Measurements from ENCODE around the gene NRXN2.
A peak's percentile ranks its signal among the peaks of the same experiment; 100 is the strongest.

Gene NRXN2

GRCh38 chr11:64626637-64627036 is 96.4 kb downstream of the NRXN2 start:
- Histone ChIP-seq H4K8ac (ENCODE audit: low read length) (no peak overlapping the region), H3K9me3 (ENCODE audit: control insufficient read depth, low read length) (no peaks in the 10 kb centered on the region), H3K14ac (ENCODE audit: low read length in 2 of 2) (no peak overlapping the region), H3K4ac (ENCODE audit: low read depth in 1 of 2, low read length in 2 of 2) (no peak overlapping the region), H2BK15ac (ENCODE audit: low read depth, poor library complexity, severe bottlenecking) (no peak overlapping the region), H2BK12ac (ENCODE audit: low read length in 2 of 2) (no peak overlapping the region), H3K79me1 (replicated peaks; ENCODE audit: low read length, poor library complexity, severe bottlenecking) (no peaks in the 10 kb centered on the region), H2BK120ac (ENCODE audit: low read depth, low read length) (no peak overlapping the region), H3K23ac (ENCODE audit: low read length in 2 of 2) (no peak overlapping the region), H3K18ac (ENCODE audit: low read depth in 1 of 2, low read length in 2 of 2) (no peak overlapping the region), H3K4me2 (ENCODE audit: low read length, poor library complexity, severe bottlenecking) (no peak overlapping the region), H3K4me3 (ENCODE audit: insufficient read depth in 1 of 2, low read depth in 1 of 2, low read length in 2 of 2) (no peak overlapping the region), H2AFZ (ENCODE audit: low read depth, low read length) (no peak overlapping the region), H2BK5ac (ENCODE audit: low read depth, low read length, poor library complexity, severe bottlenecking) (no peak overlapping the region), H3K27me3 (ENCODE audit: control insufficient read depth in 1 of 2, insufficient read depth in 1 of 2, low read length in 2 of 2) (peaks cover 14 to 76% of the 10 kb centered on the region in 2 experiments), H3K36me3 (ENCODE audit: control insufficient read depth in 1 of 2, insufficient read depth in 2 of 2, low read depth in 1 of 2, low read length in 2 of 2) (peaks cover 0 to 4% of the 10 kb centered on the region in 2 experiments), H3K27ac (ENCODE audit: low read length, poor library complexity, severe bottlenecking) (no peak overlapping the region), H2AK5ac (ENCODE audit: low read length, severe bottlenecking) (no peak overlapping the region), H3K4me1 (ENCODE audit: control insufficient read depth, insufficient read depth, low read depth, low read length) (peaks cover 2% of the 10 kb centered on the region), H4K91ac (ENCODE audit: low read length) (no peak overlapping the region), H3K9ac (ENCODE audit: low read length) (no peak overlapping the region)
- WGBS = 86% methylated on average over 4 of the region's 9 CpGs
- no peak for DNase-seq

- H3K9ac ChIP-seq (ENCODE audit: low read length) = no peak overlapping the region
- 82% methylated on average over 3 of the region's 4 CpGs for whole genome bisulfite sequencing
- no peak overlapping the region for H3K23ac ChIP-seq (ENCODE audit: low read length in 2 of 2)
- H2AK5ac ChIP-seq (ENCODE audit: low read length, severe bottlenecking) = no peak overlapping the region
- H2AFZ ChIP-seq (ENCODE audit: low read depth, low read length) = no peak overlapping the region
- peaks cover 5 to 60% of the 10 kb centered on the region in 2 experiments for H3K27me3 ChIP-seq (ENCODE audit: control insufficient read depth in 1 of 2, insufficient read depth in 1 of 2, low read length in 2 of 2)
- no peak overlapping the region for H3K4ac ChIP-seq (ENCODE audit: low read depth in 1 of 2, low read length in 2 of 2)
- H3K4me1 ChIP-seq (ENCODE audit: control insufficient read depth, insufficient read depth, low read depth, low read length) = peaks cover 2% of the 10 kb centered on the region
- no peak overlapping the region for H2BK15ac ChIP-seq (ENCODE audit: low read depth, poor library complexity, severe bottlenecking)
- no peaks in the 10 kb centered on the region for H3K79me1 ChIP-seq (replicated peaks; ENCODE audit: low read length, poor library complexity, severe bottlenecking)
- H3K18ac ChIP-seq (ENCODE audit: low read depth in 1 of 2, low read length in 2 of 2) = no peak overlapping the region
- H3K36me3 ChIP-seq (ENCODE audit: control insufficient read depth in 1 of 2, insufficient read depth in 2 of 2, low read depth in 1 of 2, low read length in 2 of 2) = no peaks in the 10 kb centered on the region
- no peak overlapping the region for H3K14ac ChIP-seq (ENCODE audit: low read length in 2 of 2)
- no peak overlapping the region for H4K91ac ChIP-seq (ENCODE audit: low read length)
- no peaks in the 10 kb centered on the region for H3K9me3 ChIP-seq (ENCODE audit: control insufficient read depth, low read length)
- H2BK5ac ChIP-seq (ENCODE audit: low read depth, low read length, poor library complexity, severe bottlenecking) = no peak overlapping the region
- no peak overlapping the region for H2BK12ac ChIP-seq (ENCODE audit: low read length in 2 of 2)
- H3K4me3 ChIP-seq (ENCODE audit: insufficient read depth in 1 of 2, low read depth in 1 of 2, low read length in 2 of 2) = no peak overlapping the region
- no peak for DNase-seq
- no peak overlapping the region for H2BK120ac ChIP-seq (ENCODE audit: low read depth, low read length)
- H4K8ac ChIP-seq (ENCODE audit: low read length) = no peak overlapping the region
- H3K4me2 ChIP-seq (ENCODE audit: low read length, poor library complexity, severe bottlenecking) = no peak overlapping the region
- H3K27ac ChIP-seq (ENCODE audit: low read length, poor library complexity, severe bottlenecking) = no peak overlapping the region
These were observed 98.0 kb downstream of the NRXN2 start for GRCh38 chr11:64624883-64625481.

GRCh38 chr11:64622681-64623080 is 100.3 kb downstream of the NRXN2 start:
- Histone ChIP-seq H2AK5ac (ENCODE audit: low read length, severe bottlenecking) (no peak overlapping the region), H3K27ac (ENCODE audit: low read length, poor library complexity, severe bottlenecking) (no peak overlapping the region), H4K8ac (ENCODE audit: low read length) (no peak overlapping the region), H2BK15ac (ENCODE audit: low read depth, poor library complexity, severe bottlenecking) (no peak overlapping the region), H3K36me3 (ENCODE audit: control insufficient read depth in 1 of 2, insufficient read depth in 2 of 2, low read depth in 1 of 2, low read length in 2 of 2) (no peaks in the 10 kb centered on the region), H3K23ac (ENCODE audit: low read length in 2 of 2) (no peak overlapping the region), H3K4me1 (ENCODE audit: control insufficient read depth, insufficient read depth, low read depth, low read length) (peaks cover 2% of the 10 kb centered on the region), H2BK120ac (ENCODE audit: low read depth, low read length) (no peak overlapping the region), H3K27me3 (ENCODE audit: control insufficient read depth in 1 of 2, insufficient read depth in 1 of 2, low read length in 2 of 2) (peaks cover 5 to 40% of the 10 kb centered on the region in 2 experiments), H3K18ac (ENCODE audit: low read depth in 1 of 2, low read length in 2 of 2) (no peak overlapping the region), H3K14ac (ENCODE audit: low read length in 2 of 2) (peak overlapping the region in 1 of 2 experiments; percentile 69), H2AFZ (ENCODE audit: low read depth, low read length) (no peak overlapping the region), H3K4me2 (ENCODE audit: low read length, poor library complexity, severe bottlenecking) (no peak overlapping the region), H4K91ac (ENCODE audit: low read length) (no peak overlapping the region), H2BK5ac (ENCODE audit: low read depth, low read length, poor library complexity, severe bottlenecking) (no peak overlapping the region), H2BK12ac (ENCODE audit: low read length in 2 of 2) (no peak overlapping the region), H3K9ac (ENCODE audit: low read length) (no peak overlapping the region), H3K79me1 (replicated peaks; ENCODE audit: low read length, poor library complexity, severe bottlenecking) (no peaks in the 10 kb centered on the region), H3K4ac (ENCODE audit: low read depth in 1 of 2, low read length in 2 of 2) (no peak overlapping the region), H3K4me3 (ENCODE audit: insufficient read depth in 1 of 2, low read depth in 1 of 2, low read length in 2 of 2) (no peak overlapping the region), H3K9me3 (ENCODE audit: control insufficient read depth, low read length) (no peaks in the 10 kb centered on the region)
- WGBS = 91% methylated on average over 19 of the region's 19 CpGs
- DNase-seq = no peak

GRCh38 chr11:64621283-64622019 is 101.5 kb downstream of the NRXN2 start:
- H3K4me1 ChIP-seq (ENCODE audit: control insufficient read depth, insufficient read depth, low read depth, low read length) = peaks cover 2% of the 10 kb centered on the region
- H2BK15ac ChIP-seq (ENCODE audit: low read depth, poor library complexity, severe bottlenecking) = no peak overlapping the region
- H3K14ac ChIP-seq (ENCODE audit: low read length in 2 of 2) = no peak overlapping the region
- no peak overlapping the region for H3K18ac ChIP-seq (ENCODE audit: low read depth in 1 of 2, low read length in 2 of 2)
- no peak overlapping the region for H2AK5ac ChIP-seq (ENCODE audit: low read length, severe bottlenecking)
- peaks cover 0 to 3% of the 10 kb centered on the region in 2 experiments for H3K36me3 ChIP-seq (ENCODE audit: control insufficient read depth in 1 of 2, insufficient read depth in 2 of 2, low read depth in 1 of 2, low read length in 2 of 2)
- H3K4me3 ChIP-seq (ENCODE audit: insufficient read depth in 1 of 2, low read depth in 1 of 2, low read length in 2 of 2) = no peak overlapping the region
- no peak overlapping the region for H3K27ac ChIP-seq (ENCODE audit: low read length, poor library complexity, severe bottlenecking)
- H2BK120ac ChIP-seq (ENCODE audit: low read depth, low read length) = no peak overlapping the region
- H3K4ac ChIP-seq (ENCODE audit: low read depth in 1 of 2, low read length in 2 of 2) = no peak overlapping the region
- H3K79me1 ChIP-seq (replicated peaks; ENCODE audit: low read length, poor library complexity, severe bottlenecking) = no peaks in the 10 kb centered on the region
- no peak overlapping the region for H2BK12ac ChIP-seq (ENCODE audit: low read length in 2 of 2)
- H3K4me2 ChIP-seq (ENCODE audit: low read length, poor library complexity, severe bottlenecking) = no peak overlapping the region
- no peak overlapping the region for H3K9ac ChIP-seq (ENCODE audit: low read length)
- no peak overlapping the region for H2BK5ac ChIP-seq (ENCODE audit: low read depth, low read length, poor library complexity, severe bottlenecking)
- no peak overlapping the region for H4K8ac ChIP-seq (ENCODE audit: low read length)
- H2AFZ ChIP-seq (ENCODE audit: low read depth, low read length) = no peak overlapping the region
- no peak for DNase-seq
- WGBS = 81% methylated on average over 4 of the region's 5 CpGs
- H3K9me3 ChIP-seq (ENCODE audit: control insufficient read depth, low read length) = no peaks in the 10 kb centered on the region
- no peak overlapping the region for H3K23ac ChIP-seq (ENCODE audit: low read length in 2 of 2)
- peaks cover 5 to 35% of the 10 kb centered on the region in 2 experiments for H3K27me3 ChIP-seq (ENCODE audit: control insufficient read depth in 1 of 2, insufficient read depth in 1 of 2, low read length in 2 of 2)
- no peak overlapping the region for H4K91ac ChIP-seq (ENCODE audit: low read length)

All from mesenchymal stem cell (in vitro differentiated cells and primary cell).